ENCODE data around the gene LPP.

The LPP gene

GRCh38 chr3:188220988-188221818 is 67.2 kb downstream of the LPP start:
- no peak for DNase-seq (ENCODE audit: low read depth in 2 of 2)

- DNase-seq (ENCODE audit: low read depth in 2 of 2): no peak
Observed at GRCh38 chr3:188223936-188224335, 70.0 kb downstream of the LPP start.

- no peak for DNase-seq (ENCODE audit: low read depth in 2 of 2)
Observed at GRCh38 chr3:188227442-188227841, 73.5 kb downstream of the LPP start.

GRCh38 chr3:188229177-188229576 is 75.2 kb downstream of the LPP start:
- DNase-seq (ENCODE audit: low read depth in 2 of 2): no peak

- DNase-seq (ENCODE audit: low read depth in 2 of 2): no peak
Observed at GRCh38 chr3:188229726-188230125, 75.8 kb downstream of the LPP start.

- no peak for DNase-seq (ENCODE audit: low read depth in 2 of 2)
Observed at GRCh38 chr3:188230962-188231361, 77.0 kb downstream of the LPP start.

- no peak for DNase-seq (ENCODE audit: low read depth in 2 of 2)
Observed at GRCh38 chr3:188231456-188231855, 77.5 kb downstream of the LPP start.

- DNase-seq (ENCODE audit: low read depth in 2 of 2): no peak
Observed at GRCh38 chr3:188232656-188233055, 78.7 kb downstream of the LPP start.

GRCh38 chr3:188233320-188233719 is 79.4 kb downstream of the LPP start:
- DNase-seq (ENCODE audit: low read depth in 2 of 2): no peak

- DNase-seq (ENCODE audit: low read depth in 2 of 2): no peak
Observed at GRCh38 chr3:188234132-188234531, 80.2 kb downstream of the LPP start.

- no peak for DNase-seq (ENCODE audit: low read depth in 2 of 2)
Observed at GRCh38 chr3:188236271-188236670, 82.3 kb downstream of the LPP start.

- DNase-seq (ENCODE audit: low read depth in 2 of 2): no peak
Observed at GRCh38 chr3:188239035-188239434, 85.1 kb downstream of the LPP start.

- no peak for DNase-seq (ENCODE audit: low read depth in 2 of 2)
Observed at GRCh38 chr3:188239577-188239976, 85.6 kb downstream of the LPP start.

- DNase-seq (ENCODE audit: low read depth in 2 of 2): no peak
Observed at GRCh38 chr3:188240189-188240981, 86.4 kb downstream of the LPP start.

GRCh38 chr3:188241072-188241471 is 87.1 kb downstream of the LPP start:
- DNase-seq (ENCODE audit: low read depth in 2 of 2): no peak

GRCh38 chr3:188241883-188242282 is 87.9 kb downstream of the LPP start:
- DNase-seq (ENCODE audit: low read depth in 2 of 2): no peak

- no peak for DNase-seq (ENCODE audit: low read depth in 2 of 2)
Observed at GRCh38 chr3:188242436-188243123, 88.6 kb downstream of the LPP start.

GRCh38 chr3:188243124-188243795 is 89.3 kb downstream of the LPP start:
- DNase-seq (ENCODE audit: low read depth in 2 of 2): no peak

GRCh38 chr3:188244395-188244861 is 90.5 kb downstream of the LPP start:
- no peak for DNase-seq (ENCODE audit: low read depth in 2 of 2)

GRCh38 chr3:188246905-188247304 is 92.9 kb downstream of the LPP start:
- no peak for DNase-seq (ENCODE audit: low read depth in 2 of 2)

- DNase-seq (ENCODE audit: low read depth in 2 of 2): no peak
Observed at GRCh38 chr3:188248036-188248561, 94.1 kb downstream of the LPP start.
